ENCODE results near the gene VPS4A.
"Not testable (repeated sequence)": the region's sequence is repeated elsewhere in the genome, so short reads cannot be mapped to it uniquely, and the experiment has no call there.

Gene VPS4A

DNA sequence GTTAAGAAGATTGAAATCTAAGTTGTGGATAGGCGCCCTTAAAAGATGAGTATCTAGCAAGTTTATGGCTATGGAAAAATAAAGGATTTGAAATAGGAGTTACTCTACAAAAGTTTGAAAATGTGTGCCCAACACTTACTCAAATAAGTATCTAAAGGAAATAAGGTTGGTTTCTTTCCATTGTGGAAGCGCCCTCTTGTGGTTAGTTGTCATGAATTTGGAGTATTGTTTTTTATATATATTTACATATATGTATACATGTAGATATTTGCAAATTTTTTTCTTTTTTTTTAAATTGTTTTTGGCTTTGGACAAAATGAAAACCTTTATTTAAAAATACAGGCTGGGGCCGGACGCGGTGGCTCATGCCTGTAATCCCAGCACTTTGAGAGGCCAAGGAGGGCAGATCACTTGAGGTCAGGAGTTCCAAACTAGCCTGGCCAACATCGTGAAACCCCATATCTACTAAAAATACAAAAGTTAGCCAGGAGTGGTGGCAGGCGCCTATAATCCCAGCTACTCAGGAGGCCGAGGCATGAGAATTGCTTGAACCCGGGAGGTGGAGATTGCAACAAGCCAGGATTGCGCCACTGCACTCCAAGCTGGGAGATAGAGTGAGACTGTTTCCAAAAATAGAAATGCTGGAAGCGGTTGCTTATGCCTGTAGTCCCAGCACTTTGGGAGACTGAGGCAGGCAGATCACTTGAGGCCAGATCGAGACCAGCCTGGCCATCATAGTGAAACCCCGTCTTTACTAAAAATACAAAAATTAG is 24.0 kb upstream of the VPS4A start:
- Histone ChIP-seq H3K4me1 (no peaks in the 10 kb centered on the region), H3K4me3 (ENCODE audit: low read depth, low read length) (no peak overlapping the region), H3K36me3 (peaks cover 6% of the 10 kb centered on the region; the same call in 1 of the 2 replicates), H3K9me3 (no peaks in the 10 kb centered on the region), H3K27me3 (no peaks in the 10 kb centered on the region)
- TF ChIP-seq, protein P1, sequence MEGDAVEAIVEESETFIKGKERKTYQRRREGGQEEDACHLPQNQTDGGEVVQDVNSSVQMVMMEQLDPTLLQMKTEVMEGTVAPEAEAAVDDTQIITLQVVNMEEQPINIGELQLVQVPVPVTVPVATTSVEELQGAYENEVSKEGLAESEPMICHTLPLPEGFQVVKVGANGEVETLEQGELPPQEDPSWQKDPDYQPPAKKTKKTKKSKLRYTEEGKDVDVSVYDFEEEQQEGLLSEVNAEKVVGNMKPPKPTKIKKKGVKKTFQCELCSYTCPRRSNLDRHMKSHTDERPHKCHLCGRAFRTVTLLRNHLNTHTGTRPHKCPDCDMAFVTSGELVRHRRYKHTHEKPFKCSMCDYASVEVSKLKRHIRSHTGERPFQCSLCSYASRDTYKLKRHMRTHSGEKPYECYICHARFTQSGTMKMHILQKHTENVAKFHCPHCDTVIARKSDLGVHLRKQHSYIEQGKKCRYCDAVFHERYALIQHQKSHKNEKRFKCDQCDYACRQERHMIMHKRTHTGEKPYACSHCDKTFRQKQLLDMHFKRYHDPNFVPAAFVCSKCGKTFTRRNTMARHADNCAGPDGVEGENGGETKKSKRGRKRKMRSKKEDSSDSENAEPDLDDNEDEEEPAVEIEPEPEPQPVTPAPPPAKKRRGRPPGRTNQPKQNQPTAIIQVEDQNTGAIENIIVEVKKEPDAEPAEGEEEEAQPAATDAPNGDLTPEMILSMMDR (IDR thresholded peaks at IDR 0.05; ENCODE audit: low read depth, low read length), result peak; percentile 57; the same call in 1 of the 2 replicates
- DNase-seq, result peak; percentile 43

DNA sequence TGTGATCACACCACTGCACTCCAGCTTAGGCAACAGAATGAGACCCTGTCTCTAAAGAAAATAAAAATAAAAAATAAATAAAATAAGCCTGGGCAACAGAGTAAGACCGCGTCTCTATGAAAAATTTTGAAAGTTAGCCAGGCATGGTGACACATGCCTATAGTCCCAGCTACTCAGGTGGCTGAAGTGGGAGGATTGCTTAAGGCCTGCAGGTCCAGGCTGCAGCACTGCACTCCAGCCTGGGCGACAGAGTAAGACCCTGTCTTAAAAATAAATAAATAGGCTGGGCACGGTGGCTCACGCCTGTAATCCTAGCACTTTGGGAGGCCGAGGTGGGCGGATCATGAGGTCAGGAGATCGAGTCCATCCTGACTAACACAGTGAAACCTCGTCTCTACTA is 19.5 kb upstream of the VPS4A start:
- DNase-seq; H3K36me3 ChIP-seq; H3K27me3 ChIP-seq; H3K4me1 ChIP-seq; H3K9me3 ChIP-seq; H3K4me3 ChIP-seq (ENCODE audit: low read depth, low read length): not testable (repeated sequence)

DNA sequence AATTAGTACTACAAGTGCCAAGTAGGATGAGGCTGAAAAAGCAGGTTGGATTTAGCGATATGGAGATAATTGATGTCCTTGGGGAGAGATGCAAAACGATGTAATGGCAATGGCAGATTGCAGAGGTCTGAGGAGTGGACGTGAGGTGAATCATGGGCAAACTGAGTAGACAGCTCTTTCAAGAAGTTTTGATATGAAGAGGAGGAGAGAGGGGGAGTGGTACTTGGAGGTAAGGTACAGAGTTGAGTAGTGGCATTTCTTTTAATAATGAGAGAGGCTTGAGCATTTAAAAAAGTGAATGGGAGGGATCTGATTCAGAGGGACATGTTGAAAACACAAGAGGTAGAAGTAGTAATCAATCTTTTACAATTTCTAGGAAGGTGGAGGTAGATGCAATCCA is 17.7 kb upstream of the VPS4A start:
- no peaks in the 10 kb centered on the region for H3K9me3 ChIP-seq
- no peaks in the 10 kb centered on the region; the same call in 1 of the 2 replicates for H3K36me3 ChIP-seq
- DNase-seq, result no peak
- no peaks in the 10 kb centered on the region for H3K27me3 ChIP-seq
- no peak overlapping the region for H3K4me3 ChIP-seq (ENCODE audit: low read depth, low read length)
- TF ChIP-seq, protein P1 (IDR thresholded peaks at IDR 0.05; ENCODE audit: low read depth, low read length), result no peak
- no peaks in the 10 kb centered on the region for H3K4me1 ChIP-seq

DNA sequence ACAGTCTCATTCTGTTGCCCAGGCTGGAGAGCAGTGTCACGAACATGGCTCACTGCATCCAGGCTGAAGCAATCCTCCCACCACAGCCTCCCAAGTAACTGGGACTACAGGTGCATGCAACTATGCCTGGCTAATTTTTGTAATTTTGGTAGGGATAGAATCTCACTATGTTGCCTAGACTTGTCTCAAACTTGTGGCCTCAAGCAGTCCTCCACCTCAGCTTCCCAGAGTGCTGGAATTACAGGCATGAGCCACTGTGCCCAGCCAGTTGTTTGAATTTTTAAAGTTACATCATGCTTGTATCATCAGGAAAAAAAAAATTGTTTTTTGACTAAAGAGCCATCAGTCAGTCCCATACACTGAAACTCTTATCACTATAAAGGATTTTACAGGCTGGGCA is 17.1 kb upstream of the VPS4A start:
- H3K4me1 ChIP-seq, result no peaks in the 10 kb centered on the region
- no peaks in the 10 kb centered on the region for H3K27me3 ChIP-seq
- TF ChIP-seq, protein P1 (IDR thresholded peaks at IDR 0.05; ENCODE audit: low read depth, low read length), result no peak
- no peaks in the 10 kb centered on the region; the same call in 1 of the 2 replicates for H3K36me3 ChIP-seq
- H3K9me3 ChIP-seq, result no peaks in the 10 kb centered on the region
- no peak for DNase-seq
- no peak overlapping the region for H3K4me3 ChIP-seq (ENCODE audit: low read depth, low read length)

DNA sequence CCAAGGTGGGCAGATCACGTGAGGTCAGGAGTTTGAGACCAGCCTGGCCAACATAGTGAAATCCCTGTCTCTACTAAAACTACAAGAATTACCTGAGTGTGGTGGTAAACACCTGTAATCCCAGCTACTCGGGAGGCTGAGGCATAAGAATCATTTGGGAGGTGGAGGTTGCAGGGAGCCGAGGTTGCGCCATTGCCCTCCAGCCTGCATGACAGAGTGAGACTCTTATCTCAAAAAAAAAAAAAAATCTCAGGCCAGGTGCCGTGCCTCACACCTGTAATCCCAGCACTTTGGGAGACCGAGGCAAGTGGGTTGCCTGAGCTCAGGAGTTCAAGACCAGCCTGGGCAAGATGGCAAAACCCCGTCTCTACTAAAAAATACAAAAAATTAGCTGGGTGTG is 14.4 kb upstream of the VPS4A start:
- H3K4me3 ChIP-seq (ENCODE audit: low read depth, low read length); DNase-seq; H3K4me1 ChIP-seq; H3K27me3 ChIP-seq; H3K9me3 ChIP-seq: not testable (repeated sequence)
- H3K36me3 ChIP-seq, result peaks cover 17% of the 10 kb centered on the region

DNA sequence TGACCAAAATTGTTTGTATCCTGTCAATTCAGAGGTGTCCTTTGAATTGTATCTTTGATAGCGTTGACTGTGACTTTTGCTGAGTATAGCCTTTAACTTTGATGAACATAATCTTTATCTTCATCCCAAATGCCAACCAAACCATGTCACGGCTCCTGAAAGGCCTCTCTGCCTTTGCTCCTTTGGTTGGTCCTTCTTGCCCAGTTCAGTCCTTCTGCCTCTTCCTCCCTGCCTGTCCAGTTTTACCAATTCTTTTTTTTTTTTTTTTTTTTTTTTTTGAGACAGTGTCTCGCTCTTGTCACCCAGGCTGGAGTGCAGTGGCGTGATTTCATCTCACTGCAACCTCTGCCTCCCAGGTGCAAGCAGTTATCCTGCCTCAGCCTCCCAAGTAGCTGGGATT is 12.9 kb upstream of the VPS4A start:
- no peak for DNase-seq
- TF ChIP-seq, protein P1 (IDR thresholded peaks at IDR 0.05; ENCODE audit: low read depth, low read length), result no peak
- no peaks in the 10 kb centered on the region for H3K4me1 ChIP-seq
- H3K9me3 ChIP-seq, result no peaks in the 10 kb centered on the region
- no peak overlapping the region for H3K4me3 ChIP-seq (ENCODE audit: low read depth, low read length)
- peaks cover 23% of the 10 kb centered on the region for H3K36me3 ChIP-seq
- no peaks in the 10 kb centered on the region for H3K27me3 ChIP-seq

DNA sequence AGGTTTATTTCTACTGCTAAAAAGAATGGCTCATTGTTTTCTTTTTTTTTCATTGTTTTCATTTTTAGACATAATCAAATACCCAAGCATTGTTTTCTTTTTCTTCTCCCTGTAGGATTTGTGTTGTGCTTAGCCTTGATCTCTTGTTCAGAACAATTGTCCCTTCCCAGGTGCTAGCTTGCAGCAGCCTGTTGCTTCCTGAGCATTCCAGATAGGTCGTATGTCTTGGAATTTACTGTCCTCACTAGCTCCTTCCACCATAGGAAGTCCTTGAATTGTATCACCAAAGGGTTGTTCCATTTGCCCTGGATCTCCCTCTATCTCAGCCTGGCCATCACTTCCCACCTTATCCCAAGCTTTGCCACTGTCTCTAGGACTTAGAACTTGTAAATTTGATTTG is 10.0 kb upstream of the VPS4A start:
- H3K9me3 ChIP-seq, result no peaks in the 10 kb centered on the region
- H3K27me3 ChIP-seq, result no peaks in the 10 kb centered on the region
- H3K36me3 ChIP-seq, result peaks cover 23% of the 10 kb centered on the region
- H3K4me1 ChIP-seq, result no peaks in the 10 kb centered on the region
- no peak for DNase-seq
- H3K4me3 ChIP-seq (ENCODE audit: low read depth, low read length), result no peak overlapping the region
- TF ChIP-seq, protein P1 (IDR thresholded peaks at IDR 0.05; ENCODE audit: low read depth, low read length), result no peak

All from BE2C (cell line).